Measurements from ENCODE around the gene KDM4D.
"Not testable (repeated sequence)": the region's sequence is repeated elsewhere in the genome, so short reads cannot be mapped to it uniquely, and the experiment has no call there.

KDM4D gene

DNA sequence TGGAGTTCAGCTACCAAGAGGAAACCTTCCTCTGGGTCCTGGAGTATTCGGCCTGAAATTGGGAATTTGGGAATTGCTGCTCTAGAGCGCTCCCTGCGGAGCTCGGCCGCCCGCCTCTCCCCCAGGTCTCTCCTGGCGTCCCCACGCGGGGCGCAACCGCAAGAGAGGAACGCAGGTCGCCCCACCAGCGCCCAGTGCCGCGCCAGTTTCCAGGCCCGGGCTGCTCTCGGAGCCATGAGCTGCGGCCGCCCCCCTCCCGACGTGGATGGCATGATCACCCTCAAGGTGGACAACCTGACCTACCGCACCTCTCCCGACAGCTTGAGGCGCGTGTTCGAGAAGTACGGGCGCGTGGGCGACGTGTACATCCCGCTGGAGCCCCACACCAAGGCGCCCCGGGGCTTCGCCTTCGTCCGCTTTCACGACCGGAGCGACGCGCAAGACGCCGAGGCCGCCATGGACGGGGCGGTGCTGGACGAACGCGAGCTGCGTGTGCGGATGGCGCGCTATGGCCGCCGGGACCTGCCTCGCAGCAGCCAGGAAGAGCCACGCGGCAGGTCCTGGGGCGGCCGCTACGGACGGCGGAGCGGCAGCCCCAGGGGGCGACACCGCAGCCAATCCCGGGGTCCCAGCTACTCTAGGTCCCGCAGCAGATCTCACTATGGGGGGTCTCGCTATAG lies 64.0 kb downstream of the KDM4D start:
- DNase-seq: not testable (repeated sequence)

GRCh38 chr11:95042239-95042638 lies 68.7 kb downstream of the KDM4D start:
- DNase-seq: no peak

DNA sequence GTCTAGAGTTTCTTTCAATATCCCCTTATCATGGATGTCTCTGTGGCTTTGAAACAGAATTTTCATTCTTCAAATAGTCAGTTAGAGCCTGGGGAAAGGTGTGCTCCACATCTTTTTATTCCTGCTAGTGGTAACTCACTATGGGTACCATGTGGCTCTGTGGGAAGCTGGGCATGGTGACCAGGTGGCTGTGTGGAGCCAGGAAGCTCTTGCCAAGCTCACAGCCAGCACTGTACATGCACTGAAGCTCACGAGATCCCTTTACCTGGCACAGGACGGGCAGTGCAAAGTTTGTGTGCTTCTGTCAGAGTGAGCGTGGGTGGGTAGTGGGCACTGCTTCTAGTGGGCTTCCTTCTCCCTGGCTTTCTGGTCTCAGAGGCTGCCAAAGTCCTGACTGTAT lies 69.4 kb downstream of the KDM4D start:
- DNase-seq: no peak

- DNase-seq: no peak
Observed at GRCh38 chr11:95044010-95044409, 70.5 kb downstream of the KDM4D start.

- no peak for DNase-seq
Observed at GRCh38 chr11:95045812-95046211, 72.3 kb downstream of the KDM4D start.
